OCI-LY7 (cell line): ENCODE measurements around the gene ANKRD34A. TPM values are rescaled to one million over a fixed set of nuclear protein-coding genes. Genes with fewer than 3 reads are reported as not detected.

Experiments used
- BruUV-seq: library from RNA; stranded (reverse); fragments of 400-500 nt; replicated peaks from 2 replicates; lab custom pipeline; 2021; lab: Mats Ljungman, UMichigan
- CTCF ChIA-PET: fragments of 300-600 bp; sonication (Branson Sonifier 250); formaldehyde crosslinking; loops from one replicate; lab custom pipeline; 2022; ENCODE audit warnings: antibody characterized with exemption; ENCODE audit not compliant: unreplicated experiment; lab: Charles Lee
- POLR2A ChIA-PET: fragments of 300-600 bp; sonication (Branson Sonifier 250); formaldehyde crosslinking; loops from one replicate; lab custom pipeline; 2022; ENCODE audit warnings: antibody characterized with exemption; lab: Charles Lee
- DNase-seq: peaks from one replicate; pipeline ENCODE4 v3.0.0-alpha.2; 2015; ENCODE audit warnings: low spot score
- H2AFZ ChIP-seq: fragments of 200-600 bp; sonication (generic), shearing (Covaris generic); 2 replicates; pipeline ENCODE4 v1.6.1; 2014; ENCODE audit warnings: mild to moderate bottlenecking, antibody characterized with exemption, low read length, moderate library complexity
- H3K27ac ChIP-seq: fragments of 200-600 bp; sonication (generic); 2 replicates; pipeline ENCODE4 v1.5.1; 2014; ENCODE audit warnings: mixed run types, low read depth, mild to moderate bottlenecking, moderate library complexity, low read length, inconsistent platforms; ENCODE audit not compliant: poor library complexity, severe bottlenecking
- H3K36me3 ChIP-seq: fragments of 200-600 bp; sonication (generic); 2 replicates; pipeline ENCODE4 v1.6.1; 2014; ENCODE audit warnings: mild to moderate bottlenecking, antibody characterized with exemption, low read length, moderate library complexity, mixed read lengths; ENCODE audit not compliant: insufficient read depth
- H3K4me1 ChIP-seq: fragments of 200-600 bp; sonication (generic); 2 replicates; pipeline ENCODE4 v1.5.1; 2014; ENCODE audit warnings: mild to moderate bottlenecking, low read length; ENCODE audit not compliant: insufficient read depth, poor library complexity, severe bottlenecking
- H3K4me2 ChIP-seq: fragments of 200-600 bp; sonication (generic); 2 replicates; pipeline ENCODE4 v1.6.1; 2014; ENCODE audit warnings: mild to moderate bottlenecking, low read length
- H3K4me3 ChIP-seq: fragments of 200-600 bp; sonication (generic); 2 replicates; pipeline ENCODE4 v1.5.1; 2014; ENCODE audit warnings: mild to moderate bottlenecking, low read depth, low read length; ENCODE audit not compliant: poor library complexity, severe bottlenecking
- H3K79me2 ChIP-seq: fragments of 200-600 bp; sonication (generic); 2 replicates; pipeline ENCODE4 v1.6.1; 2016; ENCODE audit warnings: low read depth, mild to moderate bottlenecking, low read length, moderate library complexity, mixed read lengths; ENCODE audit not compliant: insufficient read depth
- H3K9me2 ChIP-seq: fragments of 200-600 bp; sonication (generic); 2 replicates; pipeline ENCODE4 v1.6.1; 2016; ENCODE audit warnings: mild to moderate bottlenecking, low read length, mixed read lengths; ENCODE audit not compliant: insufficient read depth
- H3K9me3 ChIP-seq: fragments of 200-600 bp; sonication (generic); 2 replicates; pipeline ENCODE4 v1.6.1; 2014; ENCODE audit warnings: mild to moderate bottlenecking, mixed run types, low read length, mixed read lengths
- H4K20me1 ChIP-seq: fragments of 200-600 bp; sonication (generic); 2 replicates; pipeline ENCODE4 v1.6.1; 2014; ENCODE audit warnings: mild to moderate bottlenecking, antibody characterized with exemption, low read length, moderate library complexity, mixed read lengths; ENCODE audit not compliant: insufficient read depth
- CTCF ChIP-seq: fragments of 200-600 bp; sonication (generic); conservative IDR thresholded peaks from 2 replicates; pipeline ENCODE4 v1.5.1; 2014; ENCODE audit warnings: mild to moderate bottlenecking, antibody characterized with exemption, low read length, moderate library complexity, mixed read lengths
- EZH2phosphoT487 ChIP-seq: fragments of 200-600 bp; sonication (generic); IDR thresholded peaks from 2 replicates; pipeline ENCODE4 v1.6.1; 2018; ENCODE audit warnings: low read depth, borderline replicate concordance, mild to moderate bottlenecking, mixed run types, antibody characterized with exemption, low read length, moderate library complexity, mixed read lengths
- intact Hi-C: fragments of 100-400 bp; cut with micrococcal nuclease; formaldehyde crosslinking; loops from one replicate; pipeline ENCODE4 v1.10.0; 2022; ENCODE audit not compliant: unreplicated experiment
- total RNA-seq, 2 experiments: library from RNA; depleted of rRNA in 1 of 2; stranded (reverse); fragments of >200 nt in 1 of 2; shearing (Covaris generic) in 1 of 2; gene quantifications; 2 replicates each; pipeline ENCODE4 v1.2.3, GENCODE V29; 2014 to 2022

ANKRD34A gene
- total RNA-seq, 2 experiments from 2014 or later, result 1.9 to 4.8 TPM

- POLR2A ChIA-PET, result interaction anchor here (0.7 to 2.3 kb wide), 5 partner anchors 9 to 28 kb away, joined by 3 to 11 read pairs (median 5); partner anchors contain the start of genes POLR3GL and TXNIP
- H3K27ac ChIP-seq, result peak overlapping the region; percentile 24
Measured at GRCh38 chr1:145983960-145984830, 19.8 kb upstream of the ANKRD34A start.

GRCh38 chr1:145983206-145983675, 18.9 kb upstream of the ANKRD34A start:
- DNase-seq, result no peak
- BruUV-seq, result no TSS peak
- no peak overlapping the region for H3K27ac ChIP-seq
- H3K79me2 ChIP-seq, result no peaks in the 10 kb centered on the region
- intact Hi-C loops, result no loop called here
- H3K4me1 ChIP-seq, result peaks cover 78% of the 10 kb centered on the region
- H3K4me2 ChIP-seq, result peak overlapping the region; percentile 4; the same call in 1 of the 2 replicates
- no peaks in the 10 kb centered on the region for H3K36me3 ChIP-seq
- H3K4me3 ChIP-seq, result no peak overlapping the region
- H2AFZ ChIP-seq, result peak overlapping the region; percentile 57; the same call in 1 of the 2 replicates
- ChIA-PET POLR2A (interaction anchor here (1.1 to 2.3 kb wide), 3 partner anchors 10 to 24 kb away, joined by 5 to 11 read pairs (median 9); partner anchors contain the start of gene TXNIP), CTCF (no interaction called here)
- TF ChIP-seq EZH2phosphoT487 (no peak), CTCF (no peak)
- no peaks in the 10 kb centered on the region for H3K9me3 ChIP-seq
- H3K9me2 ChIP-seq, result no peaks in the 10 kb centered on the region
- no peaks in the 10 kb centered on the region for H4K20me1 ChIP-seq

More at GRCh38 chr1:145983960-145984830, 19.8 kb upstream of the ANKRD34A start:
- TF ChIP-seq CTCF (no peak), EZH2phosphoT487 (no peak)
- H3K9me2 ChIP-seq, result no peaks in the 10 kb centered on the region
- no peak overlapping the region for H3K4me3 ChIP-seq
- intact Hi-C loops, result no loop called here
- H3K79me2 ChIP-seq, result no peaks in the 10 kb centered on the region
- peaks cover 76% of the 10 kb centered on the region for H3K4me1 ChIP-seq
- CTCF ChIA-PET, result no interaction called here
- no peaks in the 10 kb centered on the region for H3K9me3 ChIP-seq
- peak overlapping the region; percentile 23; the same call in 1 of the 2 replicates for H3K4me2 ChIP-seq
- H2AFZ ChIP-seq, result peak overlapping the region; percentile 79
- peak; percentile 45 for DNase-seq
- H3K36me3 ChIP-seq, result no peaks in the 10 kb centered on the region
- BruUV-seq, result no TSS peak
- H4K20me1 ChIP-seq, result no peaks in the 10 kb centered on the region
